Skeletal muscle satellite cell (primary cell): Measurements from ENCODE around the gene RAD51AP2.
"Not testable (repeated sequence)": the region's sequence is repeated elsewhere in the genome, so short reads cannot be mapped to it uniquely, and the experiment has no call there.

Experiments
- H3K27me3 ChIP-seq: 2 replicates; pipeline ENCODE4 v1.7.0; 2013; ENCODE audit warnings: low read length; ENCODE audit not compliant: control insufficient read depth, insufficient read depth
- H3K36me3 ChIP-seq: 2 replicates; pipeline ENCODE4 v1.7.0; 2013; ENCODE audit warnings: mild to moderate bottlenecking, control low read depth, low read length; ENCODE audit not compliant: insufficient read depth
- H3K4me1 ChIP-seq: 2 replicates; pipeline ENCODE4 v1.7.0; 2013; ENCODE audit warnings: low read length; ENCODE audit not compliant: control insufficient read depth, insufficient read depth
- H3K4me2 ChIP-seq: 2 replicates; pipeline ENCODE4 v1.7.0; 2013; ENCODE audit warnings: mild to moderate bottlenecking, low read length
- H3K4me3 ChIP-seq: 2 replicates; pipeline ENCODE4 v1.7.0; 2013; ENCODE audit warnings: low read length
- H3K9ac ChIP-seq: 2 replicates; pipeline ENCODE4 v1.7.0; 2013; ENCODE audit warnings: mild to moderate bottlenecking, low read depth, low read length, moderate library complexity
- H3K9me3 ChIP-seq: replicated peaks from 2 replicates; pipeline ENCODE4 v1.7.0; 2013; ENCODE audit warnings: mild to moderate bottlenecking, control low read depth, low read length

Gene RAD51AP2

GRCh38 chr2:17490165-17490564 is 28.1 kb downstream of the RAD51AP2 start:
- not testable (repeated sequence) for H3K27me3 ChIP-seq, H3K4me3 ChIP-seq, H3K36me3 ChIP-seq, H3K4me1 ChIP-seq, H3K9ac ChIP-seq, H3K4me2 ChIP-seq, H3K9me3 ChIP-seq

- not testable (repeated sequence) for H3K9me3 ChIP-seq, H3K4me3 ChIP-seq, H3K27me3 ChIP-seq
These were observed 29.6 kb downstream of the RAD51AP2 start for GRCh38 chr2:17488610-17489009.

GRCh38 chr2:17483496-17483895 is 34.7 kb downstream of the RAD51AP2 start:
- H3K4me3 ChIP-seq = no peak overlapping the region
- peaks cover 9% of the 10 kb centered on the region for H3K4me1 ChIP-seq
- H3K27me3 ChIP-seq = no peaks in the 10 kb centered on the region
- H3K9me3 ChIP-seq = no peaks in the 10 kb centered on the region
- no peak overlapping the region for H3K4me2 ChIP-seq
- no peaks in the 10 kb centered on the region for H3K36me3 ChIP-seq
- no peak overlapping the region for H3K9ac ChIP-seq

More at GRCh38 chr2:17488610-17489009, 29.6 kb downstream of the RAD51AP2 start:
- H3K4me1 ChIP-seq, H3K4me2 ChIP-seq, H3K9ac ChIP-seq, H3K36me3 ChIP-seq: not testable (repeated sequence)

- Histone ChIP-seq H3K36me3 (no peaks in the 10 kb centered on the region), H3K27me3 (no peaks in the 10 kb centered on the region), H3K4me1 (peaks cover 9% of the 10 kb centered on the region), H3K4me3 (no peak overlapping the region), H3K9me3 (no peaks in the 10 kb centered on the region), H3K4me2 (no peak overlapping the region), H3K9ac (no peak overlapping the region)
These were observed 35.6 kb downstream of the RAD51AP2 start for GRCh38 chr2:17482651-17483050.

- Histone ChIP-seq H3K36me3 (no peaks in the 10 kb centered on the region), H3K4me1 (peaks cover 9% of the 10 kb centered on the region), H3K9me3 (no peaks in the 10 kb centered on the region), H3K4me3 (no peak overlapping the region), H3K9ac (no peak overlapping the region), H3K27me3 (no peaks in the 10 kb centered on the region), H3K4me2 (no peak overlapping the region)
These were observed 38.4 kb downstream of the RAD51AP2 start for GRCh38 chr2:17479875-17480274.

GRCh38 chr2:17476830-17477229 is 41.4 kb downstream of the RAD51AP2 start:
- Histone ChIP-seq H3K36me3 (no peaks in the 10 kb centered on the region), H3K4me3 (no peak overlapping the region), H3K27me3 (no peaks in the 10 kb centered on the region), H3K9ac (no peak overlapping the region), H3K4me2 (no peak overlapping the region), H3K9me3 (no peaks in the 10 kb centered on the region), H3K4me1 (peaks cover 10% of the 10 kb centered on the region)

GRCh38 chr2:17476064-17476463 is 42.2 kb downstream of the RAD51AP2 start:
- Histone ChIP-seq H3K4me3 (no peak overlapping the region), H3K36me3 (no peaks in the 10 kb centered on the region), H3K9me3 (no peaks in the 10 kb centered on the region), H3K9ac (no peak overlapping the region), H3K4me1 (peaks cover 16% of the 10 kb centered on the region), H3K4me2 (no peak overlapping the region), H3K27me3 (no peaks in the 10 kb centered on the region)

- no peak overlapping the region for H3K4me2 ChIP-seq
- H3K4me1 ChIP-seq = peaks cover 19% of the 10 kb centered on the region
- H3K36me3 ChIP-seq = no peaks in the 10 kb centered on the region
- no peak overlapping the region for H3K9ac ChIP-seq
- H3K9me3 ChIP-seq = no peaks in the 10 kb centered on the region
- no peak overlapping the region for H3K4me3 ChIP-seq
- no peaks in the 10 kb centered on the region for H3K27me3 ChIP-seq
These were observed 43.0 kb downstream of the RAD51AP2 start for GRCh38 chr2:17475286-17475685.

- Histone ChIP-seq H3K4me3 (no peak overlapping the region), H3K27me3 (no peaks in the 10 kb centered on the region), H3K9ac (no peak overlapping the region), H3K36me3 (no peaks in the 10 kb centered on the region), H3K4me2 (no peak overlapping the region), H3K4me1 (peaks cover 10% of the 10 kb centered on the region), H3K9me3 (no peaks in the 10 kb centered on the region)
These were observed 46.3 kb downstream of the RAD51AP2 start for GRCh38 chr2:17471979-17472378.

GRCh38 chr2:17470855-17471641 is 47.2 kb downstream of the RAD51AP2 start:
- peak overlapping the region; percentile 39 for H3K4me2 ChIP-seq
- peaks cover 10% of the 10 kb centered on the region for H3K4me1 ChIP-seq
- H3K9ac ChIP-seq = no peak overlapping the region
- H3K36me3 ChIP-seq = no peaks in the 10 kb centered on the region
- no peaks in the 10 kb centered on the region for H3K27me3 ChIP-seq
- no peaks in the 10 kb centered on the region for H3K9me3 ChIP-seq
- H3K4me3 ChIP-seq = peak overlapping the region; percentile 26

- Histone ChIP-seq H3K4me2 (no peak overlapping the region), H3K36me3 (no peaks in the 10 kb centered on the region), H3K9ac (no peak overlapping the region), H3K9me3 (no peaks in the 10 kb centered on the region), H3K27me3 (no peaks in the 10 kb centered on the region), H3K4me1 (no peaks in the 10 kb centered on the region), H3K4me3 (no peak overlapping the region)
These were observed 57.2 kb downstream of the RAD51AP2 start for GRCh38 chr2:17461087-17461475.
